Smooth muscle cell (in vitro differentiated cells): ENCODE data around the gene ANKMY2. TPM values are rescaled to one million over a fixed set of nuclear protein-coding genes. Genes with fewer than 3 reads are reported as not detected.
A peak's percentile ranks its signal among the peaks of the same experiment; 100 is the strongest.

ENCODE experiments used
- DNase-seq: peaks from one replicate; lab custom pipeline; 2025; ENCODE audit not compliant: unreplicated experiment; lab: John Stamatoyannopoulos, UW
- H2AFZ ChIP-seq: fragments of 200-600 bp; sonication (generic); 2 replicates; pipeline ENCODE4 v1.6.0; 2016; ENCODE audit warnings: antibody characterized with exemption, low read depth, mild to moderate bottlenecking
- H3F3A ChIP-seq: fragments of 200-600 bp; sonication (generic); 2 replicates; pipeline ENCODE4 v1.6.0; 2017; ENCODE audit warnings: antibody characterized with exemption, low read depth
- H3K27ac ChIP-seq: fragments of 200-600 bp; sonication (generic); 2 replicates; pipeline ENCODE4 v1.5.1; 2016; ENCODE audit warnings: low read depth, mild to moderate bottlenecking
- H3K27me3 ChIP-seq: fragments of 200-600 bp; sonication (generic); 2 replicates; pipeline ENCODE4 v1.6.1; 2016; ENCODE audit warnings: low read depth, mild to moderate bottlenecking
- H3K36me3 ChIP-seq: fragments of 200-600 bp; sonication (generic); 2 replicates; pipeline ENCODE4 v1.5.1; 2016; ENCODE audit warnings: low read depth
- H3K4me1 ChIP-seq: fragments of 200-600 bp; sonication (generic); 2 replicates; pipeline ENCODE4 v1.5.1; 2016; ENCODE audit warnings: low read depth
- H3K4me2 ChIP-seq: fragments of 200-600 bp; sonication (generic); 2 replicates; pipeline ENCODE4 v1.6.0; 2016; ENCODE audit warnings: mild to moderate bottlenecking
- H3K4me3 ChIP-seq: fragments of 200-600 bp; sonication (generic); 2 replicates; pipeline ENCODE4 v1.5.1; 2016; ENCODE audit warnings: mild to moderate bottlenecking
- H3K79me2 ChIP-seq: fragments of 200-600 bp; sonication (generic); 2 replicates; pipeline ENCODE4 v1.6.0; 2016; ENCODE audit warnings: low read depth, mild to moderate bottlenecking
- H3K9ac ChIP-seq: fragments of 200-600 bp; sonication (generic); 2 replicates; pipeline ENCODE4 v1.6.0; 2016; ENCODE audit warnings: low read depth
- H3K9me3 ChIP-seq: fragments of 200-600 bp; sonication (generic); replicated peaks from 2 replicates; pipeline ENCODE4 v1.5.1; 2016; ENCODE audit warnings: low read depth
- H4K20me1 ChIP-seq: fragments of 200-600 bp; sonication (generic); 2 replicates; pipeline ENCODE4 v1.6.0; 2016; ENCODE audit warnings: low read depth
- CTCF ChIP-seq: fragments of 200-600 bp; sonication (generic); IDR thresholded peaks from 2 replicates; pipeline ENCODE4 v1.5.1; 2017; ENCODE audit warnings: borderline replicate concordance, mild to moderate bottlenecking, antibody characterized with exemption; ENCODE audit not compliant: insufficient read depth, poor library complexity, severe bottlenecking
- WGBS: methylation state at CpG from one replicate; pipeline ENCODE4 v1.1.7; 2016; ENCODE audit warnings: low lambda C conversion rate; 5-methylcytosine and 5-hydroxymethylcytosine counted together
- polyA plus RNA-seq: library from polyadenylated mRNA; unstranded; fragments of >200 nt; fragmentation: Nextera tagmentation; extraction: Ambion mirVana; gene quantifications from 2 replicates; pipeline ENCODE4 v1.2.1, GENCODE V29; 2016
- total RNA-seq: library from RNA; depleted of rRNA; stranded (reverse); fragments of >200 nt; gene quantifications from 2 replicates; pipeline ENCODE4 v1.2.3, GENCODE V29; 2014

The ANKMY2 gene
- total and polyA plus RNA-seq, 2 experiments from 2014 or later, result 24.0 to 28.0 TPM

GRCh38 chr7:16634271-16634738 is 11.2 kb downstream of the ANKMY2 start:
- Histone ChIP-seq H3K4me2 (no peak overlapping the region), H3K4me1 (peaks cover 13% of the 10 kb centered on the region), H3K27ac (no peak overlapping the region), H4K20me1 (peaks cover 37% of the 10 kb centered on the region), H3F3A (no peaks in the 10 kb centered on the region), H3K9me3 (no peaks in the 10 kb centered on the region), H3K9ac (no peak overlapping the region), H2AFZ (no peak overlapping the region), H3K79me2 (peaks cover 35% of the 10 kb centered on the region), H3K27me3 (no peaks in the 10 kb centered on the region), H3K36me3 (peaks cover 4% of the 10 kb centered on the region), H3K4me3 (no peak overlapping the region)
- 90% methylated on average over 4 of the region's 4 CpGs for WGBS
- no peak for TF ChIP-seq CTCF
- DNase-seq, result no peak

GRCh38 chr7:16630654-16631053 is 14.9 kb downstream of the ANKMY2 start:
- 62% methylated on average over 1 of the region's 1 CpG for WGBS
- peaks cover 12% of the 10 kb centered on the region for H4K20me1 ChIP-seq
- peaks cover 5% of the 10 kb centered on the region for H3K4me1 ChIP-seq
- no peak overlapping the region for H3K27ac ChIP-seq
- H3K9ac ChIP-seq, result no peak overlapping the region
- H3K36me3 ChIP-seq, result peaks cover 4% of the 10 kb centered on the region
- no peak for TF ChIP-seq CTCF
- H3K4me2 ChIP-seq, result no peak overlapping the region
- no peaks in the 10 kb centered on the region for H3K27me3 ChIP-seq
- no peak overlapping the region for H2AFZ ChIP-seq
- H3F3A ChIP-seq, result no peaks in the 10 kb centered on the region
- no peak for DNase-seq
- H3K79me2 ChIP-seq, result peaks cover 15% of the 10 kb centered on the region
- H3K4me3 ChIP-seq, result no peak overlapping the region
- H3K9me3 ChIP-seq, result no peaks in the 10 kb centered on the region

GRCh38 chr7:16627236-16627635 is 18.3 kb downstream of the ANKMY2 start:
- Histone ChIP-seq H3K27me3 (no peaks in the 10 kb centered on the region), H3K36me3 (peaks cover 10% of the 10 kb centered on the region), H4K20me1 (no peaks in the 10 kb centered on the region), H3K79me2 (peaks cover 6% of the 10 kb centered on the region), H3K9ac (no peak overlapping the region), H3K4me1 (peaks cover 5% of the 10 kb centered on the region), H3K27ac (no peak overlapping the region), H3K9me3 (no peaks in the 10 kb centered on the region), H3K4me3 (no peak overlapping the region), H3K4me2 (peak overlapping the region; percentile 46), H2AFZ (no peak overlapping the region), H3F3A (no peaks in the 10 kb centered on the region)
- TF ChIP-seq CTCF, result no peak
- no peak for DNase-seq
- WGBS, result 54% methylated on average over 2 of the region's 2 CpGs

GRCh38 chr7:16626388-16626787 is 19.2 kb downstream of the ANKMY2 start:
- H4K20me1 ChIP-seq, result no peaks in the 10 kb centered on the region
- H3F3A ChIP-seq, result no peaks in the 10 kb centered on the region
- no peak overlapping the region for H3K9ac ChIP-seq
- 87% methylated on average over 2 of the region's 2 CpGs for WGBS
- H3K27me3 ChIP-seq, result no peaks in the 10 kb centered on the region
- H3K4me3 ChIP-seq, result no peak overlapping the region
- H3K9me3 ChIP-seq, result no peaks in the 10 kb centered on the region
- no peak overlapping the region for H2AFZ ChIP-seq
- H3K36me3 ChIP-seq, result peaks cover 10% of the 10 kb centered on the region
- no peak overlapping the region for H3K27ac ChIP-seq
- DNase-seq, result no peak
- no peak overlapping the region for H3K4me2 ChIP-seq
- H3K4me1 ChIP-seq, result peaks cover 5% of the 10 kb centered on the region
- no peak for TF ChIP-seq CTCF
- H3K79me2 ChIP-seq, result peaks cover 6% of the 10 kb centered on the region
